Thyroid gland (tissue), 4 donors: ENCODE data around the gene ANTXR2. TPM values are rescaled to one million over a fixed set of nuclear protein-coding genes. Genes with fewer than 3 reads are reported as not detected.

Experiments used
- DNase-seq, 2 donors: peaks; one replicate each; pipeline ENCODE4 v3.0.0-alpha.2; 2019
- H3K27ac ChIP-seq, 3 donors: fragments of 200-600 bp; sonication (generic); 1 replicate in 2 of 3; 2 replicates in 1 of 3; pipeline ENCODE4 v1.5.1; 2016 to 2019; ENCODE audit warnings: mild to moderate bottlenecking in 1 of 3, moderate library complexity in 1 of 3
- H3K27me3 ChIP-seq: fragments of 200-600 bp; sonication (generic); one replicate; pipeline ENCODE4 v1.5.1; 2019
- H3K36me3 ChIP-seq, 2 donors: fragments of 200-600 bp; sonication (generic); one replicate each; pipeline ENCODE4 v1.5.1; 2016 to 2019
- H3K4me1 ChIP-seq, 2 donors: fragments of 200-600 bp; sonication (generic); one replicate each; pipeline ENCODE4 v1.5.1; 2017 to 2019
- H3K4me3 ChIP-seq, 3 donors: fragments of 200-600 bp; sonication (generic); replicated peaks in 1 of 3; 1 replicate in 2 of 3; 2 replicates in 1 of 3; pipeline ENCODE4 v1.5.1; 2016; ENCODE audit warnings: mild to moderate bottlenecking in 1 of 3
- H3K9me3 ChIP-seq: fragments of 200-600 bp; sonication (generic); one replicate; pipeline ENCODE4 v1.5.1; 2017
- POLR2A ChIP-seq, 2 donors: fragments of 450-650 bp; IDR thresholded peaks; one replicate each; pipeline ENCODE4 v1.6.1; 2017; ENCODE audit warnings: antibody characterized with exemption in 2 of 2, mild to moderate bottlenecking in 2 of 2, moderate library complexity in 1 of 2
- WGBS, 2 donors: methylation state at CpG; one replicate each; pipeline ENCODE4 v1.1.5; 2017; 5-methylcytosine and 5-hydroxymethylcytosine counted together
- intact Hi-C: fragments of 100-400 bp; cut with DNase I; formaldehyde crosslinking; loops from one replicate; pipeline ENCODE4 v1.15.1; 2023
- total RNA-seq, 4 donors: library from RNA; depleted of rRNA; stranded (reverse); fragments of >200 nt; gene quantifications; one replicate each; pipeline ENCODE4 v1.2.3, GENCODE V29; 2016
- TF ChIP-seq, protein P1 (sequence below), 6 experiments: fragments of 200-600 bp in 3 of 6; fragments of 450-650 bp in 3 of 6; sonication (generic) in 3 of 6; IDR thresholded peaks; one replicate each; pipeline ENCODE4 v1.5.1; 2016 to 2019; ENCODE audit warnings: antibody characterized with exemption in 6 of 6, mild to moderate bottlenecking in 2 of 6, inconsistent platforms in 1 of 6, moderate library complexity in 1 of 6

ANTXR2 gene
- total RNA-seq, 4 donors from 2014 or later, result 21.2 to 46.1 (median 24.3) TPM

DNA sequence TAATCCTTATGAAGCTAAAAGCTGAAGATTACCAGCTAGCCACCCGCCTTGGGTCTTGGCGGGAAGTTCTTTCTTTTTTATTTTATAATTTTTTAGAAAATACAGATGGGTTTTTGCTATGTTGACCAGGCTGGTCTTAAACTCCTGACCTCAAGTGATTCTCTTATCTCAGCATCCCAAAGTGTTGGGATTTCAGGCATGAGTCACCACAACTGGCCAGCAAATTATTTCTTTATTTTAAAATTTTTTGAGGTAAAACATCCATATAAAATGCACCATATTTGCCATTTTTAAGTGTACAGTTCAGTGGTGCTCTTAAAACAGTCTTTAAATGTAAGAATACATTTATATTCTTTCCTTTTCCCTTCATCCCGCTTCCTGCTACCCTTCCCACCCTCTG, 40.6 kb upstream of the ANTXR2 start:
- no peak overlapping the region for H3K27ac ChIP-seq
- no peaks in the 10 kb centered on the region for H3K27me3 ChIP-seq
- DNase-seq, result no peak
- H3K4me1 ChIP-seq, result no peaks in the 10 kb centered on the region
- TF ChIP-seq, protein P1, sequence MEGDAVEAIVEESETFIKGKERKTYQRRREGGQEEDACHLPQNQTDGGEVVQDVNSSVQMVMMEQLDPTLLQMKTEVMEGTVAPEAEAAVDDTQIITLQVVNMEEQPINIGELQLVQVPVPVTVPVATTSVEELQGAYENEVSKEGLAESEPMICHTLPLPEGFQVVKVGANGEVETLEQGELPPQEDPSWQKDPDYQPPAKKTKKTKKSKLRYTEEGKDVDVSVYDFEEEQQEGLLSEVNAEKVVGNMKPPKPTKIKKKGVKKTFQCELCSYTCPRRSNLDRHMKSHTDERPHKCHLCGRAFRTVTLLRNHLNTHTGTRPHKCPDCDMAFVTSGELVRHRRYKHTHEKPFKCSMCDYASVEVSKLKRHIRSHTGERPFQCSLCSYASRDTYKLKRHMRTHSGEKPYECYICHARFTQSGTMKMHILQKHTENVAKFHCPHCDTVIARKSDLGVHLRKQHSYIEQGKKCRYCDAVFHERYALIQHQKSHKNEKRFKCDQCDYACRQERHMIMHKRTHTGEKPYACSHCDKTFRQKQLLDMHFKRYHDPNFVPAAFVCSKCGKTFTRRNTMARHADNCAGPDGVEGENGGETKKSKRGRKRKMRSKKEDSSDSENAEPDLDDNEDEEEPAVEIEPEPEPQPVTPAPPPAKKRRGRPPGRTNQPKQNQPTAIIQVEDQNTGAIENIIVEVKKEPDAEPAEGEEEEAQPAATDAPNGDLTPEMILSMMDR (IDR thresholded peaks at IDR 0.05), result no peak
- TF ChIP-seq POLR2A (IDR thresholded peaks at IDR 0.05), result no peak
- H3K4me3 ChIP-seq, result no peak overlapping the region
- H3K36me3 ChIP-seq, result no peaks in the 10 kb centered on the region
- intact Hi-C loops, result no loop called here
- no peaks in the 10 kb centered on the region for H3K9me3 ChIP-seq
- 90 to 91% methylated on average over 3 of the region's 3 CpGs for WGBS, 2 donors

DNA sequence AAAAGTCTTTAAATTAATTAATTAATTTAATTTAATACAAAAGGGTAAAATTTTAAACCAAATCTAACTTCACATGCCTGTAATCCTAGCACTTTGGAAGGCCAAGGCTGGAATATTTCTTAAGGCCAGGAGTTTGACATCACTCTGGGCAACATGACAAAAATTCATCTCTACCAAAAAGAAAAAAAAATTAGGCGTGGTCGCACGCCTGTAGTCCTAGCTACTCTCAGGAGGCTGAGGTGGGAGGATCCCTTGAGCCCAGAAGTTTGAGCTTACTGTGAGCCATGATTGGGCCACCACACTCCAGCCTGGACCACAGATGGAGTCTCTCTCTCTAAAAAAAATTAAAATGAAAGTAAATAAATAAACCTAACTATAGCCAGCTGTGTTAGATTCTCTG, 39.2 kb upstream of the ANTXR2 start:
- no peaks in the 10 kb centered on the region for H3K9me3 ChIP-seq
- H3K36me3 ChIP-seq, result no peaks in the 10 kb centered on the region
- H3K27ac ChIP-seq, result no peak overlapping the region
- WGBS, 2 donors, result 74 to 86% methylated on average over 3 of the region's 3 CpGs
- no peaks in the 10 kb centered on the region for H3K27me3 ChIP-seq
- no peak for DNase-seq
- TF ChIP-seq, protein P1 (IDR thresholded peaks at IDR 0.05), result no peak
- no peak for TF ChIP-seq POLR2A (IDR thresholded peaks at IDR 0.05)
- intact Hi-C loops, result no loop called here
- no peak overlapping the region for H3K4me3 ChIP-seq
- no peaks in the 10 kb centered on the region for H3K4me1 ChIP-seq

DNA sequence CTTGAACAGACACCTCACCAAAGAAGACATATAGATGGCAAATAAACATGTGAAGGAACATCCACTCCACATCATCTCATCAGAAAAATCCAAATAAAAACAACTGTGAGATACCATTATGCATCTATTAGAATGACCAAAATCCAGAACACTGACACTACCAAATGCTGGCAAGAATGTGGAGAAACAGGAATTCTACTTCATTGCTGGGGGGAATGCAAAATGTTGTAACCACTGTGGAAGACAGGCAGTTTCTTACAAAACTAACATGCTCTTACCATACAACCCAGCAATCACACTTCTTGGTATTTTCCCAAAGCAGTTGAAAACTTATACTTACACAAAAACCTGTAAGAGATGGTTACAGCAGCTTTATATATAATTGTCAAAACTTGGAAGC, 38.2 kb upstream of the ANTXR2 start:
- DNase-seq, result no peak
- no peak overlapping the region for H3K4me3 ChIP-seq
- H3K27me3 ChIP-seq, result no peaks in the 10 kb centered on the region
- H3K36me3 ChIP-seq, result no peaks in the 10 kb centered on the region
- H3K9me3 ChIP-seq, result no peaks in the 10 kb centered on the region
- TF ChIP-seq POLR2A (IDR thresholded peaks at IDR 0.05), result no peak
- TF ChIP-seq, protein P1 (IDR thresholded peaks at IDR 0.05), result no peak
- H3K27ac ChIP-seq, result no peak overlapping the region
- H3K4me1 ChIP-seq, result no peaks in the 10 kb centered on the region
- intact Hi-C loops, result no loop called here

DNA sequence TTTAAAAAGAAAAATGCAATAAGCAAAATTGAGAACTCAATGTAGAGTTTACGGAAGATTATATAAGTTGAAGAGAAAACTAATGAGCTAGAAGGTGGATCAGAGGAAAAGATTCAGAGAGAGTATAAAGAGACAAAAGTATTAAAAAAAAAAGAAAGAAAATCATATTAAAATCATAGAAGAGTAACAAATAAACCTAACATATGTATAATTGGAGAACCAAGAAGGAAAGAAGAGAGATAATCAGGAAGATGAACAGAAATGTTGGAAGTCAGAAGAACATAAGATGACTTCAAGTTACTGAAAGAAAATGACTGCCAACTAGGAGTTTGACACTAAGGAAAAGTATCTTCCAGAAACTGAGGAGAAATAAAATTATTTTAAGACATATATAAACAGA, 34.3 kb upstream of the ANTXR2 start:
- DNase-seq, result no peak
- Histone ChIP-seq H3K9me3 (no peaks in the 10 kb centered on the region), H3K4me1 (no peaks in the 10 kb centered on the region), H3K36me3 (no peaks in the 10 kb centered on the region), H3K27ac (no peak overlapping the region), H3K4me3 (no peak overlapping the region), H3K27me3 (no peaks in the 10 kb centered on the region)
- 98 to 100% methylated on average over 1 of the region's 1 CpG for WGBS, 2 donors
- TF ChIP-seq, protein P1 (IDR thresholded peaks at IDR 0.05), result no peak
- TF ChIP-seq POLR2A (IDR thresholded peaks at IDR 0.05), result no peak
- intact Hi-C loops, result no loop called here

GRCh38 chr4:80104927-80105326, 31.9 kb upstream of the ANTXR2 start:
- H3K9me3 ChIP-seq, result no peaks in the 10 kb centered on the region
- intact Hi-C loops, result no loop called here
- 95 to 96% methylated on average over 1 of the region's 1 CpG for WGBS, 2 donors
- H3K36me3 ChIP-seq, result no peaks in the 10 kb centered on the region
- TF ChIP-seq POLR2A (IDR thresholded peaks at IDR 0.05), result no peak
- no peaks in the 10 kb centered on the region for H3K27me3 ChIP-seq
- no peaks in the 10 kb centered on the region for H3K4me1 ChIP-seq
- H3K4me3 ChIP-seq, result no peak overlapping the region
- H3K27ac ChIP-seq, result no peak overlapping the region
- no peak for DNase-seq

GRCh38 chr4:80103629-80104028, 30.6 kb upstream of the ANTXR2 start:
- Histone ChIP-seq H3K36me3 (no peaks in the 10 kb centered on the region), H3K27ac (no peak overlapping the region), H3K4me3 (no peak overlapping the region), H3K9me3 (no peaks in the 10 kb centered on the region), H3K4me1 (no peaks in the 10 kb centered on the region), H3K27me3 (no peaks in the 10 kb centered on the region)
- 83 to 88% methylated on average over 2 of the region's 2 CpGs for WGBS, 2 donors
- no peak for DNase-seq
- intact Hi-C loops, result no loop called here
- TF ChIP-seq POLR2A (IDR thresholded peaks at IDR 0.05), result no peak
- TF ChIP-seq, protein P1 (IDR thresholded peaks at IDR 0.05), result no peak
